ENCODE results near the gene CADM4. TPM values are rescaled to one million over a fixed set of nuclear protein-coding genes. Genes with fewer than 3 reads are reported as not detected.
A peak's percentile ranks its signal among the peaks of the same experiment; 100 is the strongest.

CADM4 gene
- total RNA-seq, 3 donors from 2014 or later, result 2.1 to 20.8 (median 18.0) TPM

- intact Hi-C loops (cut with DNase I; ENCODE audit: low total_unique reads), result no loop called here
- peak; percentile 68 to 74 for DNase-seq (ENCODE audit: low spot score in 2 of 2)
- peak overlapping the region; percentile 74 to 84 for H3K27ac ChIP-seq
These were observed 35.7 kb upstream of the CADM4 start for GRCh38 chr19:43675269-43675879.

GRCh38 chr19:43674596-43674995 lies 34.9 kb upstream of the CADM4 start:
- Histone ChIP-seq H3K27ac (peak overlapping the region; percentile 74 to 84), H3K9me3 (no peaks in the 10 kb centered on the region), H3K4me1 (no peaks in the 10 kb centered on the region), H3K36me3 (no peaks in the 10 kb centered on the region), H3K4me3 (no peak overlapping the region), H3K27me3 (no peaks in the 10 kb centered on the region)
- intact Hi-C loops (cut with DNase I; ENCODE audit: low total_unique reads), result no loop called here
- DNase-seq (ENCODE audit: low spot score in 2 of 2), result no peak
- TF ChIP-seq CTCF (IDR thresholded peaks at IDR 0.05) (no peak), POLR2A (IDR thresholded peaks at IDR 0.05) (no peak), POLR2AphosphoS5 (IDR thresholded peaks at IDR 0.05) (no peak)

More at GRCh38 chr19:43675269-43675879, 35.7 kb upstream of the CADM4 start:
- no peak overlapping the region for H3K4me3 ChIP-seq
- no peaks in the 10 kb centered on the region for H3K27me3 ChIP-seq
- H3K9me3 ChIP-seq, result no peaks in the 10 kb centered on the region
- TF ChIP-seq CTCF (IDR thresholded peaks at IDR 0.05), result no peak
- TF ChIP-seq POLR2AphosphoS5 (IDR thresholded peaks at IDR 0.05), result peak in 1 of 3 donors; percentile 50
- TF ChIP-seq POLR2A (IDR thresholded peaks at IDR 0.05), result no peak
- H3K4me1 ChIP-seq, result no peaks in the 10 kb centered on the region
- no peaks in the 10 kb centered on the region for H3K36me3 ChIP-seq

- Histone ChIP-seq H3K36me3 (no peaks in the 10 kb centered on the region), H3K9me3 (no peaks in the 10 kb centered on the region), H3K27me3 (no peaks in the 10 kb centered on the region), H3K4me3 (no peak overlapping the region), H3K27ac (no peak overlapping the region), H3K4me1 (no peaks in the 10 kb centered on the region)
- intact Hi-C loops (cut with DNase I; ENCODE audit: low total_unique reads), result no loop called here
- no peak for DNase-seq (ENCODE audit: low spot score in 2 of 2)
- TF ChIP-seq POLR2AphosphoS5 (IDR thresholded peaks at IDR 0.05), result no peak
- TF ChIP-seq CTCF (IDR thresholded peaks at IDR 0.05), result no peak
- no peak for TF ChIP-seq POLR2A (IDR thresholded peaks at IDR 0.05)
These were observed 34.5 kb upstream of the CADM4 start for GRCh38 chr19:43674183-43674582.

GRCh38 chr19:43673637-43674036 lies 34.0 kb upstream of the CADM4 start:
- H3K27ac ChIP-seq, result no peak overlapping the region
- TF ChIP-seq POLR2A (IDR thresholded peaks at IDR 0.05), result no peak
- H3K36me3 ChIP-seq, result no peaks in the 10 kb centered on the region
- H3K4me1 ChIP-seq, result no peaks in the 10 kb centered on the region
- DNase-seq (ENCODE audit: low spot score in 2 of 2), result no peak
- H3K9me3 ChIP-seq, result no peaks in the 10 kb centered on the region
- H3K27me3 ChIP-seq, result no peaks in the 10 kb centered on the region
- intact Hi-C loops (cut with DNase I; ENCODE audit: low total_unique reads), result no loop called here
- no peak overlapping the region for H3K4me3 ChIP-seq

- intact Hi-C loops (cut with DNase I; ENCODE audit: low total_unique reads), result no loop called here
- Histone ChIP-seq H3K4me1 (no peaks in the 10 kb centered on the region), H3K27me3 (no peaks in the 10 kb centered on the region), H3K36me3 (no peaks in the 10 kb centered on the region), H3K9me3 (no peaks in the 10 kb centered on the region), H3K27ac (no peak overlapping the region), H3K4me3 (no peak overlapping the region)
- no peak for TF ChIP-seq POLR2AphosphoS5 (IDR thresholded peaks at IDR 0.05)
- TF ChIP-seq POLR2A (IDR thresholded peaks at IDR 0.05), result no peak
- TF ChIP-seq CTCF (IDR thresholded peaks at IDR 0.05), result no peak
- DNase-seq (ENCODE audit: low spot score in 2 of 2), result no peak
These were observed 32.5 kb upstream of the CADM4 start for GRCh38 chr19:43672061-43672679.

Measured in breast epithelium (tissue), 4 donors.